Mucosa of descending colon (tissue), 3 donors: ENCODE results near the gene MEF2C. TPM values are rescaled to one million over a fixed set of nuclear protein-coding genes. Genes with fewer than 3 reads are reported as not detected.
"Not testable (repeated sequence)": the region's sequence is repeated elsewhere in the genome, so short reads cannot be mapped to it uniquely, and the experiment has no call there.

Experiments
- ATAC-seq: fragments of 200-7000 bp; cut with Tn5 transposase; one replicate; pipeline ENCODE4 v1.9.1; 2020; ENCODE audit warnings: mild to moderate bottlenecking, moderate library complexity
- DNase-seq, 3 donors: peaks; one replicate each; pipeline ENCODE4 v3.0.0-alpha.2; 2020
- H3K36me3 ChIP-seq: fragments of 200-600 bp; one replicate; pipeline ENCODE4 v1.8.0; 2021; ENCODE audit warnings: low read depth, mild to moderate bottlenecking
- H3K4me1 ChIP-seq: fragments of 200-600 bp; one replicate; pipeline ENCODE4 v1.8.0; 2021; ENCODE audit warnings: low read depth, mild to moderate bottlenecking
- H3K4me3 ChIP-seq: fragments of 200-600 bp; one replicate; pipeline ENCODE4 v1.8.0; 2021; ENCODE audit warnings: mild to moderate bottlenecking
- H3K9me3 ChIP-seq: fragments of 200-600 bp; one replicate; pipeline ENCODE4 v1.8.0; 2021; ENCODE audit warnings: mild to moderate bottlenecking
- intact Hi-C, 2 donors: fragments of 100-400 bp; cut with DNase I in 1 of 2; cut with micrococcal nuclease in 1 of 2; formaldehyde crosslinking; loops; one replicate each; pipeline versions ENCODE4 v1.11.0 to v1.11.1; 2022; cut with DNase I, micrococcal nuclease
- total RNA-seq, 3 donors: library from RNA; stranded (reverse); fragmentation: NEBNext Ultra II Directional in 2 of 3; extraction: Animal tissue kit (Norgen Biotek cat#: 25700) in 2 of 3; gene quantifications; one replicate each; pipeline versions ENCODE4 v1.2.1 to v1.2.4, GENCODE V29; 2021 to 2023
- TF ChIP-seq, protein P1 (sequence below): fragments of 200-600 bp; IDR thresholded peaks from one replicate; pipeline ENCODE4 v1.8.0; 2022; ENCODE audit warnings: antibody characterized with exemption, mild to moderate bottlenecking
- donor health status: DM: no; HTN: no; CAD: no; lungs with moderate emphysema.
- donor health status: DM: no; HTN: no; CAD: no.
- donor health status: DM: no; HTN: yes; CAD: no.

The MEF2C gene
- total RNA-seq, 3 donors from 2014 or later, result 19.3 to 44.0 (median 32.6) TPM

GRCh38 chr5:88925692-88926490 lies 42.9 kb upstream of the MEF2C start:
- H3K9me3 ChIP-seq, result no peaks in the 10 kb centered on the region
- no peak overlapping the region for H3K4me3 ChIP-seq
- DNase-seq, result no peak
- intact Hi-C loops, result no loop called here
- peaks cover 7% of the 10 kb centered on the region for H3K4me1 ChIP-seq
- no peaks in the 10 kb centered on the region for H3K36me3 ChIP-seq
- peak; percentile 84 for ATAC-seq
- TF ChIP-seq, protein P1, sequence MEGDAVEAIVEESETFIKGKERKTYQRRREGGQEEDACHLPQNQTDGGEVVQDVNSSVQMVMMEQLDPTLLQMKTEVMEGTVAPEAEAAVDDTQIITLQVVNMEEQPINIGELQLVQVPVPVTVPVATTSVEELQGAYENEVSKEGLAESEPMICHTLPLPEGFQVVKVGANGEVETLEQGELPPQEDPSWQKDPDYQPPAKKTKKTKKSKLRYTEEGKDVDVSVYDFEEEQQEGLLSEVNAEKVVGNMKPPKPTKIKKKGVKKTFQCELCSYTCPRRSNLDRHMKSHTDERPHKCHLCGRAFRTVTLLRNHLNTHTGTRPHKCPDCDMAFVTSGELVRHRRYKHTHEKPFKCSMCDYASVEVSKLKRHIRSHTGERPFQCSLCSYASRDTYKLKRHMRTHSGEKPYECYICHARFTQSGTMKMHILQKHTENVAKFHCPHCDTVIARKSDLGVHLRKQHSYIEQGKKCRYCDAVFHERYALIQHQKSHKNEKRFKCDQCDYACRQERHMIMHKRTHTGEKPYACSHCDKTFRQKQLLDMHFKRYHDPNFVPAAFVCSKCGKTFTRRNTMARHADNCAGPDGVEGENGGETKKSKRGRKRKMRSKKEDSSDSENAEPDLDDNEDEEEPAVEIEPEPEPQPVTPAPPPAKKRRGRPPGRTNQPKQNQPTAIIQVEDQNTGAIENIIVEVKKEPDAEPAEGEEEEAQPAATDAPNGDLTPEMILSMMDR, result no peak

GRCh38 chr5:88924330-88924657 lies 41.3 kb upstream of the MEF2C start:
- no peak for DNase-seq
- Histone ChIP-seq H3K4me1 (peaks cover 7% of the 10 kb centered on the region), H3K4me3 (no peak overlapping the region), H3K36me3 (no peaks in the 10 kb centered on the region), H3K9me3 (no peaks in the 10 kb centered on the region)
- intact Hi-C loops, result no loop called here
- TF ChIP-seq, protein P1, result no peak
- ATAC-seq, result no peak

GRCh38 chr5:88923623-88924329 lies 40.8 kb upstream of the MEF2C start:
- DNase-seq (no peak), ATAC-seq (no peak)
- intact Hi-C loops, result no loop called here
- Histone ChIP-seq H3K9me3 (no peaks in the 10 kb centered on the region), H3K4me1 (peaks cover 7% of the 10 kb centered on the region), H3K4me3 (no peak overlapping the region), H3K36me3 (no peaks in the 10 kb centered on the region)
- TF ChIP-seq, protein P1, result no peak

DNA sequence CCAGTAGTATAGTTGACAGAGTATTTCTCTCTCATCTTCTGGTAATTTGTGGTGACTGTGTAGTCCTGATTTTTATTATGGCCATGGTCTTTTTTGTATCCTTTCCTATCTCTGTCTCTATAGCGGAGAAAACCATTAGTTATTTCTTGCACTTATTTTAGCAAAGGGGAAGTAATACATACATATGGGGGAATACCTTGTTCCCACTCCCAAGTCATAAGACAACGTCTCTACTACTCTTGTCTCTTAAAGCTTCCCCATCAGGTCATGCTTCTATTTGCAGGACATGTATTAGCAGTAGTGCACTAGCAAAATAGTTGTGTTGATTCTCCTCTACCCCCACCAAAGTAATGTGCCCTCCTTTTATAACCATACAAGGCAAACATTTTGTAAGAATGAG lies 29.8 kb upstream of the MEF2C start:
- H3K4me1 ChIP-seq, H3K4me3 ChIP-seq, intact Hi-C loops, ATAC-seq, DNase-seq, H3K36me3 ChIP-seq, H3K9me3 ChIP-seq: not testable (repeated sequence)

GRCh38 chr5:88911059-88911572 lies 28.1 kb upstream of the MEF2C start:
- H3K9me3 ChIP-seq, intact Hi-C loops, H3K36me3 ChIP-seq, H3K4me1 ChIP-seq, H3K4me3 ChIP-seq, DNase-seq: not testable (repeated sequence)
- ATAC-seq, result peak; percentile 84

- intact Hi-C loops, H3K4me3 ChIP-seq, H3K9me3 ChIP-seq, ATAC-seq, H3K4me1 ChIP-seq, H3K36me3 ChIP-seq, DNase-seq: not testable (repeated sequence)
Observed at GRCh38 chr5:88904478-88904877, 21.5 kb upstream of the MEF2C start.

DNA sequence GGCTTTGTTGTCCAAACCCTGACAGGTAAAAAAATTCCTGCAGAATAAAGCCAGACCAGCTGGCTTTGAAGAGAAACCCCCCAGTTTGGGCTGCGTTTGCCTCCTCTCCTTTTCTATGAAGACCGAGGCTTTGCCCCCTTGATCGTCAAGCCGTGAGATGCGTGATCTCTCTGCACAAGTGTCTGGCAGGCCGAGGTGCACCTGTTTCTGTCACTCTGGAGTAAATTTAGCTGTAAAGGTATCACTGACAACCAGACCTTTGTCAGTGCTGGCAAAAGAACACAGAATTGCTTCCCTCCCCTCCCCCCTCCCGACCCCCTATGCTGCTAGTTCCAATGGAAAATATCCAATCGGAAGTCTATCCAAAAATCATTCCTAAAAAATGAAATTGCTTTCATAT lies 21.0 kb upstream of the MEF2C start:
- H3K4me1 ChIP-seq, ATAC-seq, H3K36me3 ChIP-seq, H3K9me3 ChIP-seq, DNase-seq, H3K4me3 ChIP-seq, intact Hi-C loops: not testable (repeated sequence)

DNA sequence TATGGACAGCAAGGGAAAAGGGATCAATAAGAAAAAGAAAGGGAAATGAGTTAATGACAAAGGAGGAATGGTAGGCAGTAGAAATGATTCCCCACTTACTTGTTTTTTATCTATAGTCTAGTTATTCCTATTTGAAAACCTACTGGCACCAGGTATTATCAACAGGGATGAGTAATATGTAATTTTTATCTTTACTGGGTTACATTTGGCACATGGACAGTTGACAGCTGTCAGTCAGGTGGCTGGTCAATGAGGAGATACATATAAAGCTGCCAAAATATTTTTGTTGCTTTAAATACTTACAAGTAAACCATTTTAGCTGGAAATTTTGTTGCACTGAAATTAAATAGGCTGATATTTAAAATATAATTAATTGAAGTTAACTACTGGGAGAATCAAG lies 18.1 kb upstream of the MEF2C start:
- intact Hi-C loops, H3K9me3 ChIP-seq, DNase-seq, H3K36me3 ChIP-seq, H3K4me1 ChIP-seq, H3K4me3 ChIP-seq, ATAC-seq: not testable (repeated sequence)
